HCT116 (cell line): ENCODE data around the gene AOAH.

Source experiments
- CTCF ChIP-seq, 3 experiments: fragments of 200-600 bp in 1 of 3; sonication (generic) in 1 of 3; IDR thresholded peaks in 2 of 3; conservative IDR thresholded peaks in 1 of 3; 2 replicates each; pipeline ENCODE4 v1.5.1; 2012 to 2017; ENCODE audit warnings: low read depth in 2 of 3, low read length in 2 of 3, antibody characterized with exemption in 1 of 3, borderline replicate concordance in 1 of 3, control low read depth in 1 of 3, mild to moderate bottlenecking in 1 of 3, mixed read lengths in 1 of 3, mixed run types in 1 of 3, moderate library complexity in 1 of 3; ENCODE audit not compliant: insufficient read depth in 1 of 3
- EZH2 ChIP-seq: fragments of 200-600 bp; sonication (generic); IDR thresholded peaks from 2 replicates; pipeline ENCODE4 v1.6.1; 2017; ENCODE audit warnings: antibody characterized with exemption, mixed run types
- FOSL1 ChIP-seq: IDR thresholded peaks from 2 replicates; pipeline ENCODE4 v1.6.1; 2012; ENCODE audit warnings: low read depth
- POLR2AphosphoS5 ChIP-seq: IDR thresholded peaks from 2 replicates; pipeline ENCODE4 v1.6.1; 2011; ENCODE audit warnings: mild to moderate bottlenecking, low read depth, low read length, moderate library complexity
- SIN3A ChIP-seq: IDR thresholded peaks from 2 replicates; pipeline ENCODE4 v1.6.1; 2012; ENCODE audit warnings: low read depth
- ZFX ChIP-seq: fragments of 450-650 bp; IDR thresholded peaks from 2 replicates; pipeline ENCODE4 v1.6.1; 2017

- TF ChIP-seq POLR2AphosphoS5: no peak
- no peak for TF ChIP-seq SIN3A
- no peak for TF ChIP-seq CTCF (IDR thresholded peaks at IDR 0.05 in 2 of 3, conservative IDR thresholded peaks at IDR 0.05 in 1 of 3; ENCODE audit: borderline replicate concordance in 1 of 3, insufficient read depth in 1 of 3, low read depth in 2 of 3, low read length in 2 of 3)
- TF ChIP-seq ZFX: no peak
- no peak for TF ChIP-seq FOSL1
- TF ChIP-seq EZH2: no peak
Observed at GRCh38 chr7:36630112-36630650, 94.1 kb downstream of the AOAH start.
